Measurements from ENCODE around the gene ZFTA.
A peak's percentile ranks its signal among the peaks of the same experiment; 100 is the strongest.

Gene ZFTA

GRCh38 chr11:63802637-63803414 lies 34.3 kb upstream of the ZFTA start:
- ChIA-PET POLR2A (interaction anchor here (0.5 to 2.2 kb wide), 7 partner anchors 9 to 439 kb away, joined by 3 to 9 read pairs (median 4); partner anchors contain the start of gene RTN3), CTCF (interaction anchor here (0.6 kb wide), 2 partner anchors 56 to 66 kb away, joined by 3 to 4 read pairs; no protein-coding TSS in a partner anchor)
- DNase-seq (ENCODE audit: extremely low spot score): peak; percentile 67

GRCh38 chr11:63800921-63801320 lies 32.3 kb upstream of the ZFTA start:
- ChIA-PET CTCF (no interaction called here), POLR2A (no interaction called here)
- TF ChIP-seq LEF1 (IDR thresholded peaks at IDR 0.05; ENCODE audit: borderline replicate concordance) (no peak), BHLHE40 (IDR thresholded peaks at IDR 0.05; ENCODE audit: borderline replicate concordance) (no peak), ELF4 (IDR thresholded peaks at IDR 0.05) (no peak), ZNF384 (IDR thresholded peaks at IDR 0.05) (no peak), ARNT (IDR thresholded peaks at IDR 0.05) (no peak), TARDBP (IDR thresholded peaks at IDR 0.05) (no peak), FOXK2 (IDR thresholded peaks at IDR 0.05) (no peak), PKNOX1 (IDR thresholded peaks at IDR 0.05) (no peak), SUZ12 (IDR thresholded peaks at IDR 0.05) (no peak), SP1 (IDR thresholded peaks at IDR 0.05) (no peak), FOXA1 (IDR thresholded peaks at IDR 0.05) (no peak), NFRKB (IDR thresholded peaks at IDR 0.05) (no peak), HDGF (IDR thresholded peaks at IDR 0.05; ENCODE audit: borderline replicate concordance) (no peak), FOXM1 (IDR thresholded peaks at IDR 0.05; ENCODE audit: borderline replicate concordance) (no peak), CTBP1 (IDR thresholded peaks at IDR 0.05; ENCODE audit: borderline replicate concordance) (no peak), L3MBTL2 (conservative IDR thresholded peaks at IDR 0.05) (no peak)
- no peak for DNase-seq (ENCODE audit: extremely low spot score)

More at GRCh38 chr11:63802637-63803414, 34.3 kb upstream of the ZFTA start:
- TF ChIP-seq L3MBTL2 (conservative IDR thresholded peaks at IDR 0.05): peak; percentile 90
- TF ChIP-seq BHLHE40 (IDR thresholded peaks at IDR 0.05; ENCODE audit: borderline replicate concordance): no peak
- TF ChIP-seq LEF1 (IDR thresholded peaks at IDR 0.05; ENCODE audit: borderline replicate concordance): no peak

- DNase-seq (ENCODE audit: extremely low spot score): no peak
- ChIA-PET POLR2A (no interaction called here), CTCF (no interaction called here)
- TF ChIP-seq ARNT (IDR thresholded peaks at IDR 0.05) (no peak), NFRKB (IDR thresholded peaks at IDR 0.05) (no peak), SP1 (IDR thresholded peaks at IDR 0.05) (no peak), ELF4 (IDR thresholded peaks at IDR 0.05) (no peak), LEF1 (IDR thresholded peaks at IDR 0.05; ENCODE audit: borderline replicate concordance) (no peak), HDGF (IDR thresholded peaks at IDR 0.05; ENCODE audit: borderline replicate concordance) (no peak), FOXM1 (IDR thresholded peaks at IDR 0.05; ENCODE audit: borderline replicate concordance) (no peak), CTBP1 (IDR thresholded peaks at IDR 0.05; ENCODE audit: borderline replicate concordance) (no peak), SUZ12 (IDR thresholded peaks at IDR 0.05) (no peak), ZNF384 (IDR thresholded peaks at IDR 0.05) (no peak), FOXK2 (IDR thresholded peaks at IDR 0.05) (no peak), L3MBTL2 (conservative IDR thresholded peaks at IDR 0.05) (no peak), BHLHE40 (IDR thresholded peaks at IDR 0.05; ENCODE audit: borderline replicate concordance) (no peak)
Observed at GRCh38 chr11:63795066-63795465, 26.5 kb upstream of the ZFTA start.

GRCh38 chr11:63793161-63793560 lies 24.6 kb upstream of the ZFTA start:
- ChIA-PET CTCF (no interaction called here), POLR2A (no interaction called here)
- TF ChIP-seq ARNT (IDR thresholded peaks at IDR 0.05): no peak
- no peak for TF ChIP-seq ELF4 (IDR thresholded peaks at IDR 0.05)
- no peak for DNase-seq (ENCODE audit: extremely low spot score)

GRCh38 chr11:63791495-63792167 lies 23.1 kb upstream of the ZFTA start:
- ChIA-PET POLR2A (no interaction called here), CTCF (no interaction called here)
- no peak for TF ChIP-seq ZNF384 (IDR thresholded peaks at IDR 0.05)
- no peak for TF ChIP-seq PKNOX1 (IDR thresholded peaks at IDR 0.05)
- TF ChIP-seq CTBP1 (IDR thresholded peaks at IDR 0.05; ENCODE audit: borderline replicate concordance): no peak
- no peak for TF ChIP-seq BHLHE40 (IDR thresholded peaks at IDR 0.05; ENCODE audit: borderline replicate concordance)
- TF ChIP-seq NFRKB (IDR thresholded peaks at IDR 0.05): no peak
- no peak for TF ChIP-seq FOXM1 (IDR thresholded peaks at IDR 0.05; ENCODE audit: borderline replicate concordance)
- no peak for TF ChIP-seq LEF1 (IDR thresholded peaks at IDR 0.05; ENCODE audit: borderline replicate concordance)
- no peak for TF ChIP-seq FOXA1 (IDR thresholded peaks at IDR 0.05)
- no peak for TF ChIP-seq HDGF (IDR thresholded peaks at IDR 0.05; ENCODE audit: borderline replicate concordance)
- no peak for TF ChIP-seq SP1 (IDR thresholded peaks at IDR 0.05)
- TF ChIP-seq ELF4 (IDR thresholded peaks at IDR 0.05): no peak
- TF ChIP-seq SUZ12 (IDR thresholded peaks at IDR 0.05): no peak
- TF ChIP-seq TARDBP (IDR thresholded peaks at IDR 0.05): no peak
- no peak for TF ChIP-seq ARNT (IDR thresholded peaks at IDR 0.05)
- no peak for TF ChIP-seq FOXK2 (IDR thresholded peaks at IDR 0.05)
- no peak for DNase-seq (ENCODE audit: extremely low spot score)

GRCh38 chr11:63785823-63786222 lies 17.2 kb upstream of the ZFTA start:
- ChIA-PET POLR2A (interaction anchor here (1.3 kb wide), 1 partner anchor 17 kb away, joined by 3 read pairs; no protein-coding TSS in a partner anchor), CTCF (no interaction called here)
- no peak for TF ChIP-seq L3MBTL2 (conservative IDR thresholded peaks at IDR 0.05)
- TF ChIP-seq ZNF384 (IDR thresholded peaks at IDR 0.05): no peak
- TF ChIP-seq HDGF (IDR thresholded peaks at IDR 0.05; ENCODE audit: borderline replicate concordance): no peak
- TF ChIP-seq BHLHE40 (IDR thresholded peaks at IDR 0.05; ENCODE audit: borderline replicate concordance): no peak
- no peak for TF ChIP-seq SUZ12 (IDR thresholded peaks at IDR 0.05)
- TF ChIP-seq FOXM1 (IDR thresholded peaks at IDR 0.05; ENCODE audit: borderline replicate concordance): no peak
- no peak for TF ChIP-seq SP1 (IDR thresholded peaks at IDR 0.05)
- no peak for TF ChIP-seq LEF1 (IDR thresholded peaks at IDR 0.05; ENCODE audit: borderline replicate concordance)
- no peak for TF ChIP-seq FOXA1 (IDR thresholded peaks at IDR 0.05)
- no peak for TF ChIP-seq FOXK2 (IDR thresholded peaks at IDR 0.05)
- TF ChIP-seq PKNOX1 (IDR thresholded peaks at IDR 0.05): no peak
- no peak for DNase-seq (ENCODE audit: extremely low spot score)

Data from HEK293T (cell line).